Adrenal gland (tissue), 5 donors: ENCODE results near the gene COL18A1.

ENCODE experiments used
- CTCF ChIP-seq, 6 experiments: fragments of 450-650 bp in 4 of 6; fragments of 200-600 bp in 2 of 6; sonication (generic) in 1 of 6; IDR thresholded peaks; 1 replicate in 5 of 6; 2 replicates in 1 of 6; pipeline versions ENCODE4 v1.5.1 to v1.8.0; 2016 to 2021; ENCODE audit warnings: antibody characterized with exemption in 6 of 6, mild to moderate bottlenecking in 2 of 6, moderate library complexity in 1 of 6
- POLR2A ChIP-seq, 2 donors: fragments of 450-650 bp; IDR thresholded peaks; one replicate each; pipeline ENCODE4 v1.6.1; 2017; ENCODE audit warnings: antibody characterized with exemption in 2 of 2, mild to moderate bottlenecking in 2 of 2, moderate library complexity in 1 of 2
- donor health status: DM: no; HTN: no; CAD: no.

GRCh38 chr21:45510466-45510955, 105.5 kb downstream of the COL18A1 start:
- TF ChIP-seq CTCF (IDR thresholded peaks at IDR 0.05) (no peak), POLR2A (IDR thresholded peaks at IDR 0.05) (no peak)
